H1 (cell line): ENCODE measurements around the gene XIRP1. TPM values are rescaled to one million over a fixed set of nuclear protein-coding genes. Genes with fewer than 3 reads are reported as not detected.

Experiments used
- CTCF ChIA-PET: fragments of 300-600 bp; sonication (Branson Sonifier 250); formaldehyde crosslinking; loops from one replicate; lab custom pipeline; 2021; ENCODE audit not compliant: partially characterized antibody; lab: Charles Lee
- POLR2A ChIA-PET: fragments of 300-600 bp; sonication (Branson Sonifier 250); formaldehyde crosslinking; loops from one replicate; lab custom pipeline; 2021; ENCODE audit warnings: inconsistent platforms; ENCODE audit not compliant: partially characterized antibody; lab: Charles Lee
- DNase-seq, 2 experiments: peaks; one replicate each; pipeline versions ENCODE4 v3.0.0 to v3.0.0-alpha.2; 2010 to 2022; ENCODE audit warnings: low spot score in 2 of 2, low read depth in 1 of 2, mixed read lengths in 1 of 2
- FAIRE-seq: peaks from 2 replicates; lab custom pipeline; 2011; peaks lifted over from hg19 to GRCh38; lab: Jason Lieb, UNC
- H2AFZ ChIP-seq: 2 replicates; pipeline ENCODE4 v1.8.1; 2012; ENCODE audit warnings: low read length, inconsistent platforms
- H2AK5ac ChIP-seq: 2 replicates; pipeline ENCODE4 v1.6.1; 2013; ENCODE audit warnings: low read depth, low read length
- H2BK120ac ChIP-seq: replicated peaks from 2 replicates; pipeline ENCODE3; 2013; ENCODE audit warnings: low read depth, low read length, inconsistent platforms
- H2BK12ac ChIP-seq: 2 replicates; pipeline ENCODE4 v1.6.1; 2013; ENCODE audit warnings: low read depth, low read length
- H2BK15ac ChIP-seq: 2 replicates; pipeline ENCODE4 v1.6.1; 2013; ENCODE audit warnings: low read length
- H2BK20ac ChIP-seq: 2 replicates; pipeline ENCODE4 v1.6.1; 2013; ENCODE audit warnings: low read length
- H2BK5ac ChIP-seq: 2 replicates; pipeline ENCODE4 v1.6.1; 2013; ENCODE audit warnings: low read depth, low read length
- H3K14ac ChIP-seq: 2 replicates; pipeline ENCODE4 v1.6.1; 2013; ENCODE audit warnings: inconsistent platforms; ENCODE audit not compliant: insufficient read length
- H3K18ac ChIP-seq: 2 replicates; pipeline ENCODE4 v1.6.1; 2013; ENCODE audit warnings: low read length; ENCODE audit errors: extremely low read depth
- H3K23ac ChIP-seq: 2 replicates; pipeline ENCODE4 v1.6.1; 2013; ENCODE audit warnings: inconsistent platforms; ENCODE audit not compliant: insufficient read length
- H3K23me2 ChIP-seq: 2 replicates; pipeline ENCODE4 v1.6.1; 2013; ENCODE audit warnings: low read depth, low read length
- H3K27ac ChIP-seq: 2 replicates; pipeline ENCODE4 v1.6.1; 2011; ENCODE audit warnings: low read depth, low read length, inconsistent platforms
- H3K27me3 ChIP-seq, 4 experiments: replicated peaks in 1 of 4; 1 replicate in 1 of 4; 2 replicates in 3 of 4; pipeline versions ENCODE4 v1.6.1 to v1.8.1; 2011 to 2013; ENCODE audit warnings: low read length in 3 of 4, mild to moderate bottlenecking in 3 of 4, inconsistent platforms in 2 of 4, mixed read lengths in 2 of 4, moderate library complexity in 1 of 4; ENCODE audit not compliant: control insufficient read depth in 3 of 4, insufficient read depth in 3 of 4; ENCODE audit errors: extremely low read depth in 1 of 4
- H3K36me3 ChIP-seq, 4 experiments: 2 replicates each; pipeline versions ENCODE4 v1.6.1 to v1.8.1; 2011 to 2013; ENCODE audit warnings: mild to moderate bottlenecking in 4 of 4, low read length in 3 of 4, moderate library complexity in 2 of 4, control low read depth in 1 of 4, inconsistent platforms in 1 of 4; ENCODE audit not compliant: insufficient read depth in 4 of 4, control insufficient read depth in 2 of 4
- H3K4ac ChIP-seq: replicated peaks from 2 replicates; pipeline ENCODE3; 2013; ENCODE audit warnings: low read length, low read depth, mixed read lengths, inconsistent platforms; ENCODE audit not compliant: insufficient read length
- H3K4me1 ChIP-seq, 4 experiments: replicated peaks in 1 of 4; 1 replicate in 1 of 4; 2 replicates in 3 of 4; pipeline versions ENCODE4 v1.6.1 to v1.8.1; 2011 to 2013; ENCODE audit warnings: low read length in 3 of 4, inconsistent platforms in 2 of 4, mixed read lengths in 1 of 4; ENCODE audit not compliant: insufficient read depth in 4 of 4, control insufficient read depth in 3 of 4
- H3K4me2 ChIP-seq, 2 experiments: 2 replicates each; pipeline versions ENCODE4 v1.6.1 to v1.8.1; 2011 to 2013; ENCODE audit warnings: low read depth in 2 of 2, low read length in 2 of 2, control low read depth in 1 of 2, inconsistent platforms in 1 of 2, mild to moderate bottlenecking in 1 of 2; ENCODE audit not compliant: insufficient read depth in 1 of 2
- H3K4me3 ChIP-seq, 4 experiments: fragments of 200-600, 300-600 bp in 1 of 4; sonication (generic), shearing (Covaris generic), sonication (Bioruptor Twin) in 1 of 4; 2 replicates each; pipeline versions ENCODE4 v1.5.1 to v1.8.1; 2011 to 2016; ENCODE audit warnings: low read length in 4 of 4, low read depth in 3 of 4, control low read depth in 2 of 4, inconsistent platforms in 2 of 4, mild to moderate bottlenecking in 2 of 4, mixed read lengths in 1 of 4, moderate library complexity in 1 of 4; ENCODE audit not compliant: insufficient read depth in 2 of 4; ENCODE audit errors: extremely low read depth in 1 of 4
- H3K56ac ChIP-seq: replicated peaks from 2 replicates; pipeline ENCODE3; 2013; ENCODE audit warnings: low read depth, mild to moderate bottlenecking, mixed read lengths, low read length, inconsistent platforms; ENCODE audit not compliant: insufficient read length
- H3K79me1 ChIP-seq: 2 replicates; pipeline ENCODE4 v1.6.1; 2013; ENCODE audit warnings: low read depth, low read length, control low read depth
- H3K79me2 ChIP-seq, 2 experiments: 2 replicates each; pipeline versions ENCODE4 v1.6.1 to v1.8.1; 2012 to 2013; ENCODE audit warnings: low read length in 2 of 2, mild to moderate bottlenecking in 2 of 2, inconsistent platforms in 1 of 2; ENCODE audit not compliant: insufficient read depth in 2 of 2, control insufficient read depth in 1 of 2
- H3K9ac ChIP-seq, 4 experiments: replicated peaks in 1 of 4; 1 replicate in 1 of 4; 2 replicates in 3 of 4; pipeline versions ENCODE4 v1.6.1 to v1.8.1; 2011 to 2013; ENCODE audit warnings: low read depth in 3 of 4, low read length in 3 of 4, control low read depth in 2 of 4, mild to moderate bottlenecking in 2 of 4, moderate library complexity in 2 of 4, inconsistent platforms in 1 of 4; ENCODE audit errors: extremely low read depth in 1 of 4
- H3K9me3 ChIP-seq, 2 experiments: 2 replicates each; pipeline versions ENCODE4 v1.6.1 to v1.8.1; 2012 to 2013; ENCODE audit warnings: mild to moderate bottlenecking in 2 of 2, moderate library complexity in 2 of 2, control low read depth in 1 of 2, inconsistent platforms in 1 of 2, low read depth in 1 of 2, low read length in 1 of 2, mixed read lengths in 1 of 2; ENCODE audit not compliant: insufficient read depth in 2 of 2
- H4K20me1 ChIP-seq, 2 experiments: replicated peaks in 1 of 2; 2 replicates each; pipeline versions ENCODE3 to v1.8.1; 2011 to 2013; ENCODE audit warnings: inconsistent platforms in 2 of 2, low read length in 2 of 2, mild to moderate bottlenecking in 1 of 2; ENCODE audit not compliant: insufficient read depth in 2 of 2, control insufficient read depth in 1 of 2
- H4K5ac ChIP-seq: 2 replicates; pipeline ENCODE4 v1.6.1; 2013; ENCODE audit warnings: low read length, low read depth, mixed read lengths, inconsistent platforms; ENCODE audit not compliant: insufficient read length
- H4K8ac ChIP-seq: 2 replicates; pipeline ENCODE4 v1.8.0; 2013; ENCODE audit warnings: mild to moderate bottlenecking, moderate library complexity, low read length, inconsistent platforms; ENCODE audit not compliant: insufficient read depth; ENCODE audit errors: extremely low read depth
- H4K91ac ChIP-seq: replicated peaks from 2 replicates; pipeline ENCODE3; 2013; ENCODE audit warnings: low read length, mixed read lengths, inconsistent platforms; ENCODE audit not compliant: insufficient read length
- CEBPB ChIP-seq: IDR thresholded peaks from 2 replicates; pipeline ENCODE4 v1.6.1; 2012; ENCODE audit warnings: low read depth, low read length
- RFX5 ChIP-seq: IDR thresholded peaks from 2 replicates; pipeline ENCODE4 v1.6.1; 2011; ENCODE audit warnings: low read depth, low read length, improper control_type of control experiment, borderline replicate concordance
- TAF7 ChIP-seq: optimal IDR thresholded peaks from 2 replicates; pipeline ENCODE3; 2011; ENCODE audit warnings: low read depth, mild to moderate bottlenecking, inconsistent platforms, low read length, moderate library complexity, borderline replicate concordance
- WGBS, 2 experiments: shearing (Covaris generic) in 1 of 2; methylation state at CpG; one replicate each; pipeline versions ENCODE4 v1.1.6 to v1.1.7; 2013 to 2015; ENCODE audit warnings: low lambda C conversion rate in 2 of 2, mixed read lengths in 2 of 2, inconsistent platforms in 1 of 2, low coverage in 1 of 2, missing lambda C conversion rate in 1 of 2; ENCODE audit not compliant: insufficient replicate concordance in 2 of 2, insufficient coverage in 1 of 2, insufficient read length in 1 of 2; ENCODE audit errors: extremely low coverage in 1 of 2, missing lambda C conversion rate in 1 of 2; 5-methylcytosine and 5-hydroxymethylcytosine counted together
- polyA plus RNA-seq, 7 experiments: library from polyadenylated mRNA; depleted of rRNA in 3 of 7; stranded (reverse) in 5 of 7; unstranded in 2 of 7; fragments of >200 nt in 5 of 7; fragments of 200-250 nt in 2 of 7; gene quantifications; 1 replicate in 5 of 7; 2 replicates in 1 of 7; 4 replicates in 1 of 7; pipeline versions ENCODE4 v1.2.1 to v1.2.3, GENCODE V29; 2011 to 2013; ENCODE audit warnings: missing spikeins in 2 of 7, mixed read lengths in 2 of 7
- total RNA-seq: library from RNA; stranded (reverse); fragmentation: NEBNext Ultra II Directional; extraction: Animal tissue kit (Norgen Biotek cat#: 25700); gene quantifications from 2 replicates; pipeline ENCODE4 v1.2.1, GENCODE V29; 2021
- TF ChIP-seq, protein P1 (sequence below), 3 experiments: IDR thresholded peaks; 1 replicate in 2 of 3; 2 replicates in 1 of 3; pipeline versions ENCODE4 v1.5.1 to v1.6.1; 2011; ENCODE audit warnings: low read length in 3 of 3, mild to moderate bottlenecking in 3 of 3, inconsistent platforms in 2 of 3, low read depth in 1 of 3, moderate library complexity in 1 of 3; ENCODE audit not compliant: insufficient read depth in 1 of 3; ENCODE audit errors: control extremely low read depth in 1 of 3
- TF ChIP-seq, protein P2 (sequence below): IDR thresholded peaks from 2 replicates; pipeline ENCODE4 v1.6.1; 2011; ENCODE audit warnings: low read length, improper control_type of control experiment
- TF ChIP-seq, protein P3 (sequence below): IDR thresholded peaks from 2 replicates; pipeline ENCODE4 v1.6.1; 2012; ENCODE audit warnings: low read length, inconsistent platforms

Gene XIRP1
- total and polyA plus RNA-seq, 2 of the 8 experiments (the other 6 are each of a cell fraction or from before 2014, with no cell fraction given): not detected

DNA sequence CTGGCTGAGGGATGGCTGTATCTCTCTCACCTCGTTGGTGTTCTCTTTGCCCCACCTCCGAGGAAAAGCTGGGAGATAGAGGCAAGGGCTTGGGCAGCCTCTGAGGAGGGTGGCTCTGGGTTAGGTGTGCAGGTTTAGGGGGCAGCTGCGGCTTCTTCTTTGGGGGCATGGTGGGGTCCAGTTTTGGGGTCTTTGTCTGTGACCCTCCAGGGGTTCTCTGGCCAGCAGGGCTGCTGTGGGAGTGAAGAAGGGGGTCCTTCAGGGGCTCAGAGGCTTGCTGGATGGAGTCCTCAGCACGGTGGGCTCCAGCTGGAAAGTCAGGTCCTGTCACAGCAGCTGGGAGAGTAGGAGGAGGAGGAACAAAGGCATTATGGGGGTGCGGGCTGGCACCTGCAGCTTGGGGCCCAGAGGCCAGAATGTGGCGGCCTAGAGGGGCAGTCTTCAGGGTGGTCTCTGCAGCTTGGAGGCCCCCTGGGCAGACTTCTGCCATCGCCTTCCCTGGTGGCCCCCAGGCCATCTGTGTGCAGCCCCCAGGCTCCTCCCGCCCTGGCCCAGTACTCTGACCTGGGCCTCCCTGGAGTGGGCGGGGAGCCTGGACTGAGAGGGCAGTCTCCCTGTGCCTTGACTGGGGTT is 7.0 kb downstream of the XIRP1 start:
- Histone ChIP-seq H3K18ac (no peak overlapping the region), H3K9ac (no peak overlapping the region), H2BK15ac (no peak overlapping the region), H3K4me3 (no peak overlapping the region), H3K4me2 (no peak overlapping the region), H2BK20ac (no peak overlapping the region), H3K56ac (no peak overlapping the region), H2BK5ac (no peak overlapping the region), H3K14ac (no peak overlapping the region), H3K79me1 (no peaks in the 10 kb centered on the region), H3K4me1 (peaks cover 0 to 9% (median 5%) of the 10 kb centered on the region in 4 experiments; a peak in 6 of 7 replicates), H3K36me3 (no peaks in the 10 kb centered on the region), H3K9me3 (no peaks in the 10 kb centered on the region), H4K8ac (peak overlapping the region; percentile 51; the same call in 1 of the 2 replicates), H3K79me2 (no peaks in the 10 kb centered on the region), H2BK12ac (no peak overlapping the region), H4K91ac (no peak overlapping the region), H2AK5ac (no peak overlapping the region), H2AFZ (no peak overlapping the region), H4K5ac (no peak overlapping the region), H2BK120ac (no peak overlapping the region), H3K4ac (no peak overlapping the region), H3K23me2 (peaks cover under 1% of the 10 kb centered on the region; the same call in 1 of the 2 replicates), H3K23ac (no peak overlapping the region), H4K20me1 (no peaks in the 10 kb centered on the region), H3K27ac (no peak overlapping the region), H3K27me3 (no peaks in the 10 kb centered on the region)
- DNase-seq: no peak
- ChIA-PET POLR2A (interaction anchor here (1.0 to 2.6 kb wide), 3 partner anchors 59 to 223 kb away, joined by 3 to 6 read pairs (median 5); partner anchors contain the start of gene RPSA), CTCF (interaction anchor here (1.2 to 18.0 kb wide), 8 partner anchors 11 to 154 kb away, joined by 3 to 767 read pairs (median 12); partner anchors contain the start of genes CX3CR1, GORASP1 and TTC21A)
- 92% methylated on average over 9 of the region's 9 CpGs; no CpG with 5 or more reads in 1 of the 2 experiments for WGBS, 2 experiments
- no peak for FAIRE-seq
- TF ChIP-seq CEBPB (no peak), RFX5 (no peak), TAF7 (no peak)
- TF ChIP-seq, protein P1, sequence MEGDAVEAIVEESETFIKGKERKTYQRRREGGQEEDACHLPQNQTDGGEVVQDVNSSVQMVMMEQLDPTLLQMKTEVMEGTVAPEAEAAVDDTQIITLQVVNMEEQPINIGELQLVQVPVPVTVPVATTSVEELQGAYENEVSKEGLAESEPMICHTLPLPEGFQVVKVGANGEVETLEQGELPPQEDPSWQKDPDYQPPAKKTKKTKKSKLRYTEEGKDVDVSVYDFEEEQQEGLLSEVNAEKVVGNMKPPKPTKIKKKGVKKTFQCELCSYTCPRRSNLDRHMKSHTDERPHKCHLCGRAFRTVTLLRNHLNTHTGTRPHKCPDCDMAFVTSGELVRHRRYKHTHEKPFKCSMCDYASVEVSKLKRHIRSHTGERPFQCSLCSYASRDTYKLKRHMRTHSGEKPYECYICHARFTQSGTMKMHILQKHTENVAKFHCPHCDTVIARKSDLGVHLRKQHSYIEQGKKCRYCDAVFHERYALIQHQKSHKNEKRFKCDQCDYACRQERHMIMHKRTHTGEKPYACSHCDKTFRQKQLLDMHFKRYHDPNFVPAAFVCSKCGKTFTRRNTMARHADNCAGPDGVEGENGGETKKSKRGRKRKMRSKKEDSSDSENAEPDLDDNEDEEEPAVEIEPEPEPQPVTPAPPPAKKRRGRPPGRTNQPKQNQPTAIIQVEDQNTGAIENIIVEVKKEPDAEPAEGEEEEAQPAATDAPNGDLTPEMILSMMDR (IDR thresholded peaks at IDR 0.05; ENCODE audit: control extremely low read depth in 1 of 3, insufficient read depth in 1 of 3, low read depth in 1 of 3, low read length in 3 of 3): no peak
- TF ChIP-seq, protein P2, sequence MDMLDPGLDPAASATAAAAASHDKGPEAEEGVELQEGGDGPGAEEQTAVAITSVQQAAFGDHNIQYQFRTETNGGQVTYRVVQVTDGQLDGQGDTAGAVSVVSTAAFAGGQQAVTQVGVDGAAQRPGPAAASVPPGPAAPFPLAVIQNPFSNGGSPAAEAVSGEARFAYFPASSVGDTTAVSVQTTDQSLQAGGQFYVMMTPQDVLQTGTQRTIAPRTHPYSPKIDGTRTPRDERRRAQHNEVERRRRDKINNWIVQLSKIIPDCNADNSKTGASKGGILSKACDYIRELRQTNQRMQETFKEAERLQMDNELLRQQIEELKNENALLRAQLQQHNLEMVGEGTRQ: no peak
- TF ChIP-seq, protein P3, sequence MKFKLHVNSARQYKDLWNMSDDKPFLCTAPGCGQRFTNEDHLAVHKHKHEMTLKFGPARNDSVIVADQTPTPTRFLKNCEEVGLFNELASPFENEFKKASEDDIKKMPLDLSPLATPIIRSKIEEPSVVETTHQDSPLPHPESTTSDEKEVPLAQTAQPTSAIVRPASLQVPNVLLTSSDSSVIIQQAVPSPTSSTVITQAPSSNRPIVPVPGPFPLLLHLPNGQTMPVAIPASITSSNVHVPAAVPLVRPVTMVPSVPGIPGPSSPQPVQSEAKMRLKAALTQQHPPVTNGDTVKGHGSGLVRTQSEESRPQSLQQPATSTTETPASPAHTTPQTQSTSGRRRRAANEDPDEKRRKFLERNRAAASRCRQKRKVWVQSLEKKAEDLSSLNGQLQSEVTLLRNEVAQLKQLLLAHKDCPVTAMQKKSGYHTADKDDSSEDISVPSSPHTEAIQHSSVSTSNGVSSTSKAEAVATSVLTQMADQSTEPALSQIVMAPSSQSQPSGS: no peak
